Activated T-helper 2 cell treated with anti-CD3 and anti-CD28 coated beads, Interferon-gamma antibody, Interleukin-2, Interleukin-4, amounts not matched to agents 10 μg/mL and 5 μg/mL and 100 μg/mL, durations not matched to agents 14 hours and 24 hours and 36 hours (primary cell): ENCODE results near the gene GLT8D1. TPM values are rescaled to one million over a fixed set of nuclear protein-coding genes. Genes with fewer than 3 reads are reported as not detected.
"Not testable (repeated sequence)": the region's sequence is repeated elsewhere in the genome, so short reads cannot be mapped to it uniquely, and the experiment has no call there.

Experiments
- DNase-seq: peaks from one replicate; pipeline ENCODE4 v3.0.0; 2021; ENCODE audit warnings: low spot score
- H3K27ac Mint-ChIP-seq: one replicate; pipeline ENCODE4 v1.8.0; 2021; ENCODE audit warnings: mixed read lengths
- H3K27me3 Mint-ChIP-seq: one replicate; pipeline ENCODE4 v1.8.0; 2021; ENCODE audit warnings: low read depth, mixed read lengths
- H3K36me3 Mint-ChIP-seq: one replicate; pipeline ENCODE4 v1.8.0; 2021; ENCODE audit warnings: low read depth, mixed read lengths
- H3K4me1 Mint-ChIP-seq: one replicate; pipeline ENCODE4 v1.8.0; 2021; ENCODE audit warnings: low read depth, mixed read lengths
- H3K4me3 Mint-ChIP-seq: one replicate; pipeline ENCODE4 v1.8.0; 2021; ENCODE audit warnings: low read depth, mild to moderate bottlenecking, moderate library complexity, mixed read lengths
- H3K9me3 Mint-ChIP-seq: one replicate; pipeline ENCODE4 v1.8.0; 2021; ENCODE audit warnings: mixed read lengths
- intact Hi-C: fragments of 100-400 bp; cut with micrococcal nuclease; formaldehyde crosslinking; loops from one replicate; pipeline ENCODE4 v1.15.1; 2023
- total RNA-seq: library from RNA; stranded (reverse); gene quantifications from 2 replicates; pipeline ENCODE4 v1.2.3, GENCODE V29; 2022

The GLT8D1 gene
- 37.6 and 38.7 TPM in 2 replicates for total RNA-seq

- H3K36me3 Mint-ChIP-seq: peaks cover 21% of the 10 kb centered on the region
- H3K9me3 Mint-ChIP-seq: no peaks in the 10 kb centered on the region
- H3K27ac Mint-ChIP-seq: peak within 1 kb of the TSS; percentile 89
- intact Hi-C loops: loop anchor here (1.0 to 2.0 kb wide), 2 partner anchors 20 to 169 kb away; partner anchors contain the start of genes GNL3 and UQCC5
- no peaks in the 10 kb centered on the region for H3K27me3 Mint-ChIP-seq
- H3K4me3 Mint-ChIP-seq: peak within 1 kb of the TSS; percentile 96
- DNase-seq: peak; percentile 84
- H3K4me1 Mint-ChIP-seq: peaks cover 24% of the 10 kb centered on the region
Measured at GRCh38 chr3:52705688-52706686, at the start of gene GLT8D1, which contains the start of gene SPCS1. TSS of gene GLT8D1 (minus strand) at chr3:52705791. CDS start at chr3:52700460, 5,331 bp downstream. TSS of gene SPCS1 (plus strand) at chr3:52706106. CDS start at chr3:52706247, 141 bp downstream.

- no peak for DNase-seq
- no peaks in the 10 kb centered on the region for H3K9me3 Mint-ChIP-seq
- intact Hi-C loops: no loop called here
- H3K27me3 Mint-ChIP-seq: no peaks in the 10 kb centered on the region
- H3K4me1 Mint-ChIP-seq: no peaks in the 10 kb centered on the region
- H3K36me3 Mint-ChIP-seq: peaks cover 49% of the 10 kb centered on the region
- no peak overlapping the region for H3K27ac Mint-ChIP-seq
- no peak overlapping the region for H3K4me3 Mint-ChIP-seq
Measured at GRCh38 chr3:52754373-52754772, 48.8 kb upstream of the GLT8D1 start.

GRCh38 chr3:52752045-52752660 lies 46.6 kb upstream of the GLT8D1 start:
- H3K27me3 Mint-ChIP-seq: no peaks in the 10 kb centered on the region
- H3K27ac Mint-ChIP-seq: no peak overlapping the region
- DNase-seq: no peak
- no peak overlapping the region for H3K4me3 Mint-ChIP-seq
- H3K36me3 Mint-ChIP-seq: peaks cover 48% of the 10 kb centered on the region
- intact Hi-C loops: no loop called here
- no peaks in the 10 kb centered on the region for H3K9me3 Mint-ChIP-seq
- H3K4me1 Mint-ChIP-seq: no peaks in the 10 kb centered on the region

GRCh38 chr3:52743721-52744120 lies 38.1 kb upstream of the GLT8D1 start:
- H3K9me3 Mint-ChIP-seq: no peaks in the 10 kb centered on the region
- H3K4me1 Mint-ChIP-seq: no peaks in the 10 kb centered on the region
- H3K36me3 Mint-ChIP-seq: peaks cover 53% of the 10 kb centered on the region
- H3K4me3 Mint-ChIP-seq: no peak overlapping the region
- no peaks in the 10 kb centered on the region for H3K27me3 Mint-ChIP-seq
- H3K27ac Mint-ChIP-seq: no peak overlapping the region
- intact Hi-C loops: no loop called here
- no peak for DNase-seq

- Mint-ChIP-seq H3K4me1 (no peaks in the 10 kb centered on the region), H3K27ac (no peak overlapping the region), H3K4me3 (no peak overlapping the region), H3K27me3 (no peaks in the 10 kb centered on the region), H3K36me3 (peaks cover 48% of the 10 kb centered on the region), H3K9me3 (no peaks in the 10 kb centered on the region)
- intact Hi-C loops: no loop called here
- DNase-seq: no peak
Measured at GRCh38 chr3:52743152-52743551, 37.6 kb upstream of the GLT8D1 start.

- peaks cover 48% of the 10 kb centered on the region for H3K36me3 Mint-ChIP-seq
- DNase-seq: no peak
- H3K27ac Mint-ChIP-seq: no peak overlapping the region
- no peaks in the 10 kb centered on the region for H3K27me3 Mint-ChIP-seq
- intact Hi-C loops: loop anchor here (1.0 kb wide), 1 partner anchor 330 kb away; no protein-coding TSS in a partner anchor
- H3K4me3 Mint-ChIP-seq: no peak overlapping the region
- no peaks in the 10 kb centered on the region for H3K4me1 Mint-ChIP-seq
- H3K9me3 Mint-ChIP-seq: no peaks in the 10 kb centered on the region
Measured at GRCh38 chr3:52742418-52743041, 36.9 kb upstream of the GLT8D1 start.

GRCh38 chr3:52739730-52740129 lies 34.1 kb upstream of the GLT8D1 start:
- no peaks in the 10 kb centered on the region for H3K4me1 Mint-ChIP-seq
- H3K27me3 Mint-ChIP-seq: no peaks in the 10 kb centered on the region
- intact Hi-C loops: no loop called here
- no peak overlapping the region for H3K4me3 Mint-ChIP-seq
- no peak for DNase-seq
- no peak overlapping the region for H3K27ac Mint-ChIP-seq
- peaks cover 49% of the 10 kb centered on the region for H3K36me3 Mint-ChIP-seq
- peaks cover 5% of the 10 kb centered on the region for H3K9me3 Mint-ChIP-seq

- peaks cover 10% of the 10 kb centered on the region for H3K4me1 Mint-ChIP-seq
- peaks cover 76% of the 10 kb centered on the region for H3K36me3 Mint-ChIP-seq
- intact Hi-C loops: no loop called here
- DNase-seq: no peak
- no peak overlapping the region for H3K4me3 Mint-ChIP-seq
- no peak overlapping the region for H3K27ac Mint-ChIP-seq
- peaks cover 55% of the 10 kb centered on the region for H3K9me3 Mint-ChIP-seq
- H3K27me3 Mint-ChIP-seq: no peaks in the 10 kb centered on the region
Measured at GRCh38 chr3:52733256-52733891, 27.8 kb upstream of the GLT8D1 start.

- intact Hi-C loops: no loop called here
- Mint-ChIP-seq H3K27me3 (no peaks in the 10 kb centered on the region), H3K9me3 (peaks cover 62% of the 10 kb centered on the region), H3K27ac (no peak overlapping the region), H3K36me3 (peaks cover 86% of the 10 kb centered on the region), H3K4me3 (no peak overlapping the region), H3K4me1 (peaks cover 10% of the 10 kb centered on the region)
- DNase-seq: no peak
Measured at GRCh38 chr3:52731590-52731989, 26.0 kb upstream of the GLT8D1 start.

- Mint-ChIP-seq H3K4me1 (peaks cover 10% of the 10 kb centered on the region), H3K36me3 (peaks cover 85% of the 10 kb centered on the region), H3K27ac (no peak overlapping the region), H3K9me3 (peaks cover 65% of the 10 kb centered on the region), H3K4me3 (no peak overlapping the region), H3K27me3 (no peaks in the 10 kb centered on the region)
- intact Hi-C loops: no loop called here
- DNase-seq: no peak
Measured at GRCh38 chr3:52730681-52731080, 25.1 kb upstream of the GLT8D1 start.

GRCh38 chr3:52728753-52729152 lies 23.2 kb upstream of the GLT8D1 start:
- Mint-ChIP-seq H3K9me3 (peaks cover 56% of the 10 kb centered on the region), H3K36me3 (peaks cover 74% of the 10 kb centered on the region)
- DNase-seq, H3K4me1 Mint-ChIP-seq, H3K4me3 Mint-ChIP-seq, intact Hi-C loops, H3K27me3 Mint-ChIP-seq, H3K27ac Mint-ChIP-seq: not testable (repeated sequence)

GRCh38 chr3:52724511-52724910 lies 18.9 kb upstream of the GLT8D1 start:
- Mint-ChIP-seq H3K27ac (no peak overlapping the region), H3K27me3 (no peaks in the 10 kb centered on the region), H3K36me3 (peaks cover 52% of the 10 kb centered on the region), H3K9me3 (peaks cover 32% of the 10 kb centered on the region), H3K4me1 (peaks cover 22% of the 10 kb centered on the region), H3K4me3 (no peak overlapping the region)
- DNase-seq: no peak
- intact Hi-C loops: no loop called here
